WTC11 (cell line): ENCODE measurements around the gene TAF4.

Experiments used
- ATF2 ChIP-seq: sonication (generic); formaldehyde crosslinking; IDR thresholded peaks from 2 replicates; pipeline ENCODE4 v1.8.1; 2022; ENCODE audit warnings: low read depth, missing genetic modification reagents, borderline replicate concordance
- CTCF ChIP-seq: fragments of 200-600 bp; IDR thresholded peaks from 2 replicates; pipeline ENCODE4 v1.8.0; 2022; ENCODE audit warnings: antibody characterized with exemption
- FOXJ3 ChIP-seq: sonication (generic); formaldehyde crosslinking; IDR thresholded peaks from 2 replicates; pipeline ENCODE4 v1.9.0; 2021; ENCODE audit warnings: missing genetic modification reagents, mild to moderate bottlenecking, borderline replicate concordance
- IRF2 ChIP-seq: sonication (generic); formaldehyde crosslinking; IDR thresholded peaks from 2 replicates; pipeline ENCODE4 v1.8.0; 2022; ENCODE audit warnings: low read depth, missing genetic modification reagents, borderline replicate concordance
- MXD4 ChIP-seq: fragments of 250-450 bp; sonication (Bioruptor Pico); IDR thresholded peaks from 2 replicates; pipeline ENCODE4 v1.8.0; 2021; ENCODE audit warnings: mild to moderate bottlenecking, moderate library complexity, borderline replicate concordance
- NFATC4 ChIP-seq: fragments of 250-450 bp; sonication (Bioruptor Pico); IDR thresholded peaks from 2 replicates; pipeline ENCODE4 v1.9.0; 2021; ENCODE audit warnings: mild to moderate bottlenecking
- OVOL2 ChIP-seq: fragments of 250-450 bp; sonication (Bioruptor Pico); IDR thresholded peaks from 2 replicates; pipeline ENCODE4 v1.9.0; 2021; ENCODE audit warnings: mild to moderate bottlenecking, borderline replicate concordance
- RELA ChIP-seq: sonication (generic); formaldehyde crosslinking; IDR thresholded peaks from 2 replicates; pipeline ENCODE4 v1.8.1; 2022; ENCODE audit warnings: missing genetic modification reagents, mild to moderate bottlenecking, borderline replicate concordance
- SP1 ChIP-seq: sonication (generic); formaldehyde crosslinking; conservative IDR thresholded peaks from 2 replicates; pipeline ENCODE4 v1.8.1; 2022; ENCODE audit warnings: missing genetic modification reagents
- STAT6 ChIP-seq: sonication (generic); formaldehyde crosslinking; conservative IDR thresholded peaks from 2 replicates; pipeline ENCODE4 v1.8.1; 2023; ENCODE audit warnings: mild to moderate bottlenecking, low read depth, missing genetic modification reagents, moderate library complexity
- USF2 ChIP-seq: sonication (generic); formaldehyde crosslinking; IDR thresholded peaks from 2 replicates; pipeline ENCODE4 v1.8.1; 2023; ENCODE audit warnings: mild to moderate bottlenecking, missing genetic modification reagents, moderate library complexity
- ZBTB21 ChIP-seq: sonication (generic); formaldehyde crosslinking; IDR thresholded peaks from 2 replicates; pipeline ENCODE4 v1.8.1; 2023; ENCODE audit warnings: mild to moderate bottlenecking, missing genetic modification reagents, borderline replicate concordance
- ZNF263 ChIP-seq: sonication (generic); formaldehyde crosslinking; IDR thresholded peaks from 2 replicates; pipeline ENCODE4 v1.8.1; 2022; ENCODE audit warnings: low read depth, mild to moderate bottlenecking, moderate library complexity, missing genetic modification reagents

GRCh38 chr20:61968036-61968810 lies 97.5 kb downstream of the TAF4 start:
- TF ChIP-seq IRF2 (CRISPR knock-in tag) (no peak), RELA (CRISPR knock-in tag) (no peak), CTCF (no peak), ZNF263 (CRISPR knock-in tag) (no peak), FOXJ3 (CRISPR knock-in tag) (no peak), STAT6 (CRISPR knock-in tag) (no peak), SP1 (CRISPR knock-in tag) (no peak), USF2 (CRISPR knock-in tag) (no peak), ZBTB21 (CRISPR knock-in tag) (no peak), ATF2 (CRISPR knock-in tag) (no peak), OVOL2 (CRISPR knock-in tag) (no peak), MXD4 (CRISPR knock-in tag) (no peak), NFATC4 (CRISPR knock-in tag) (no peak)
